A673 (cell line): ENCODE measurements around the gene SMARCD3. TPM values are rescaled to one million over a fixed set of nuclear protein-coding genes. Genes with fewer than 3 reads are reported as not detected.

Experiments
- BruUV-seq: library from RNA; stranded (reverse); fragments of 400-500 nt; replicated peaks from 2 replicates; lab custom pipeline; 2021; lab: Mats Ljungman, UMichigan
- CTCF ChIA-PET: fragments of 300-600 bp; sonication (Branson Sonifier 250); formaldehyde crosslinking; loops from one replicate; lab custom pipeline; 2022; ENCODE audit warnings: antibody characterized with exemption; lab: Charles Lee
- POLR2A ChIA-PET: fragments of 300-600 bp; sonication (Branson Sonifier 250); formaldehyde crosslinking; loops from one replicate; lab custom pipeline; 2022; ENCODE audit warnings: antibody characterized with exemption; ENCODE audit not compliant: low non-redundant PET; lab: Charles Lee
- DNase-seq: peaks from one replicate; pipeline ENCODE4 v3.0.0-alpha.2; 2015; ENCODE audit warnings: low spot score
- H3K27ac ChIP-seq: fragments of 200-600 bp; sonication (generic); 2 replicates; pipeline ENCODE4 v1.5.1; 2016; ENCODE audit warnings: mixed run types, low read depth, mild to moderate bottlenecking, mixed read lengths, antibody characterized with exemption, low read length; ENCODE audit not compliant: poor library complexity, severe bottlenecking
- H3K27me3 ChIP-seq: fragments of 200-600 bp; sonication (generic); replicated peaks from 2 replicates; pipeline ENCODE4 v1.6.1; 2017; ENCODE audit warnings: mixed run types, low read depth, mild to moderate bottlenecking, mixed read lengths, antibody characterized with exemption, low read length; ENCODE audit not compliant: insufficient read depth, poor library complexity
- H3K36me3 ChIP-seq: fragments of 200-600 bp; sonication (generic); 2 replicates; pipeline ENCODE4 v1.6.1; 2016; ENCODE audit warnings: mixed run types, mild to moderate bottlenecking, mixed read lengths, antibody characterized with exemption, low read length; ENCODE audit not compliant: insufficient read depth, poor library complexity, severe bottlenecking
- H3K4me1 ChIP-seq: fragments of 200-600 bp; sonication (generic); 2 replicates; pipeline ENCODE4 v1.6.1; 2017; ENCODE audit warnings: mixed run types, mild to moderate bottlenecking, mixed read lengths, antibody characterized with exemption, low read length; ENCODE audit not compliant: insufficient read depth, poor library complexity, severe bottlenecking
- H3K4me3 ChIP-seq: fragments of 200-600 bp; sonication (generic); 2 replicates; pipeline ENCODE4 v1.5.1; 2016; ENCODE audit warnings: low read depth, mixed run types, mild to moderate bottlenecking, mixed read lengths, low read length; ENCODE audit not compliant: poor library complexity, severe bottlenecking
- H3K9me3 ChIP-seq: fragments of 200-600 bp; sonication (generic); 2 replicates; pipeline ENCODE4 v1.6.1; 2016; ENCODE audit warnings: mixed run types, low read depth, mild to moderate bottlenecking, mixed read lengths, antibody characterized with exemption, low read length; ENCODE audit not compliant: poor library complexity, severe bottlenecking
- EZH2 ChIP-seq: fragments of 200-600 bp; sonication (generic); IDR thresholded peaks from 2 replicates; pipeline ENCODE4 v1.6.1; 2017; ENCODE audit warnings: borderline replicate concordance, low read depth, mild to moderate bottlenecking, mixed read lengths, antibody characterized with exemption, low read length; ENCODE audit not compliant: poor library complexity, severe bottlenecking
- intact Hi-C: fragments of 100-400 bp; cut with micrococcal nuclease; formaldehyde crosslinking; loops from one replicate; pipeline ENCODE4 v1.10.0; 2022; ENCODE audit not compliant: unreplicated experiment
- total RNA-seq: library from RNA; stranded (reverse); gene quantifications from 2 replicates; pipeline ENCODE4 v1.2.3, GENCODE V29; 2021
- TF ChIP-seq, protein P1 (sequence below): fragments of 300-800, 200-600 bp; sonication (generic); conservative IDR thresholded peaks from 2 replicates; pipeline ENCODE4 v1.5.1; 2017; ENCODE audit warnings: low read depth, mild to moderate bottlenecking, antibody characterized with exemption, low read length, moderate library complexity, mixed read lengths

The SMARCD3 gene
- total RNA-seq, 1 experiment from 2014 or later = 44.8 TPM

GRCh38 chr7:151261529-151261928 lies 13.0 kb upstream of the SMARCD3 start:
- no peaks in the 10 kb centered on the region for H3K9me3 ChIP-seq
- H3K4me1 ChIP-seq = no peaks in the 10 kb centered on the region
- no peak for DNase-seq
- H3K27me3 ChIP-seq = no peaks in the 10 kb centered on the region
- BruUV-seq = no TSS peak
- CTCF ChIA-PET = no interaction called here
- TF ChIP-seq EZH2 = no peak
- TF ChIP-seq, protein P1, sequence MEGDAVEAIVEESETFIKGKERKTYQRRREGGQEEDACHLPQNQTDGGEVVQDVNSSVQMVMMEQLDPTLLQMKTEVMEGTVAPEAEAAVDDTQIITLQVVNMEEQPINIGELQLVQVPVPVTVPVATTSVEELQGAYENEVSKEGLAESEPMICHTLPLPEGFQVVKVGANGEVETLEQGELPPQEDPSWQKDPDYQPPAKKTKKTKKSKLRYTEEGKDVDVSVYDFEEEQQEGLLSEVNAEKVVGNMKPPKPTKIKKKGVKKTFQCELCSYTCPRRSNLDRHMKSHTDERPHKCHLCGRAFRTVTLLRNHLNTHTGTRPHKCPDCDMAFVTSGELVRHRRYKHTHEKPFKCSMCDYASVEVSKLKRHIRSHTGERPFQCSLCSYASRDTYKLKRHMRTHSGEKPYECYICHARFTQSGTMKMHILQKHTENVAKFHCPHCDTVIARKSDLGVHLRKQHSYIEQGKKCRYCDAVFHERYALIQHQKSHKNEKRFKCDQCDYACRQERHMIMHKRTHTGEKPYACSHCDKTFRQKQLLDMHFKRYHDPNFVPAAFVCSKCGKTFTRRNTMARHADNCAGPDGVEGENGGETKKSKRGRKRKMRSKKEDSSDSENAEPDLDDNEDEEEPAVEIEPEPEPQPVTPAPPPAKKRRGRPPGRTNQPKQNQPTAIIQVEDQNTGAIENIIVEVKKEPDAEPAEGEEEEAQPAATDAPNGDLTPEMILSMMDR = no peak
- POLR2A ChIA-PET = interaction anchor here (0.6 to 0.7 kb wide), 2 partner anchors 9 to 15 kb away, joined by 3 read pairs; no protein-coding TSS in a partner anchor
- no peak overlapping the region for H3K27ac ChIP-seq
- H3K36me3 ChIP-seq = no peaks in the 10 kb centered on the region
- no peak overlapping the region for H3K4me3 ChIP-seq
- intact Hi-C loops = no loop called here

- BruUV-seq = no TSS peak
- CTCF ChIA-PET = no interaction called here
- H3K27ac ChIP-seq = no peak overlapping the region
Observed at GRCh38 chr7:151260883-151261282, 12.4 kb upstream of the SMARCD3 start.

GRCh38 chr7:151260471-151260870 lies 12.0 kb upstream of the SMARCD3 start:
- no peak overlapping the region for H3K4me3 ChIP-seq
- TF ChIP-seq EZH2 = no peak
- TF ChIP-seq, protein P1 = no peak
- no peak for DNase-seq
- ChIA-PET POLR2A (no interaction called here), CTCF (no interaction called here)
- no peaks in the 10 kb centered on the region for H3K27me3 ChIP-seq
- no peaks in the 10 kb centered on the region for H3K9me3 ChIP-seq
- no TSS peak for BruUV-seq
- no peaks in the 10 kb centered on the region for H3K4me1 ChIP-seq
- intact Hi-C loops = no loop called here
- no peaks in the 10 kb centered on the region for H3K36me3 ChIP-seq
- no peak overlapping the region for H3K27ac ChIP-seq

More at GRCh38 chr7:151260883-151261282, 12.4 kb upstream of the SMARCD3 start:
- no peak overlapping the region for H3K4me3 ChIP-seq
- POLR2A ChIA-PET = no interaction called here
- H3K36me3 ChIP-seq = no peaks in the 10 kb centered on the region
- H3K4me1 ChIP-seq = no peaks in the 10 kb centered on the region
- intact Hi-C loops = no loop called here
- no peaks in the 10 kb centered on the region for H3K9me3 ChIP-seq
- DNase-seq = no peak
- no peak for TF ChIP-seq EZH2
- TF ChIP-seq, protein P1 = no peak
- H3K27me3 ChIP-seq = no peaks in the 10 kb centered on the region
